ENCODE measurements around the gene GLP1R.
"Not testable (repeated sequence)": the region's sequence is repeated elsewhere in the genome, so short reads cannot be mapped to it uniquely, and the experiment has no call there.

The GLP1R gene

GRCh38 chr6:39136207-39136606, 87.6 kb downstream of the GLP1R start:
- not testable (repeated sequence) for H3K27ac ChIP-seq (ENCODE audit: low read depth, low read length); H3K4me1 ChIP-seq (ENCODE audit: control insufficient read depth, low read length); H4K20me1 ChIP-seq (ENCODE audit: control insufficient read depth, insufficient read depth, low read depth, low read length); H3K27me3 ChIP-seq (ENCODE audit: control insufficient read depth, low read length); H3K4me2 ChIP-seq (ENCODE audit: low read length); H3K36me3 ChIP-seq (ENCODE audit: control insufficient read depth, low read length); H3K79me2 ChIP-seq (ENCODE audit: control insufficient read depth, low read length); H3K4me3 ChIP-seq (ENCODE audit: low read length); H3F3A ChIP-seq (ENCODE audit: control insufficient read depth, insufficient read depth); H3K9me2 ChIP-seq (replicated peaks; ENCODE audit: control insufficient read depth, low read length); H3K9me3 ChIP-seq (ENCODE audit: control insufficient read depth, insufficient read depth, low read length)

DNA sequence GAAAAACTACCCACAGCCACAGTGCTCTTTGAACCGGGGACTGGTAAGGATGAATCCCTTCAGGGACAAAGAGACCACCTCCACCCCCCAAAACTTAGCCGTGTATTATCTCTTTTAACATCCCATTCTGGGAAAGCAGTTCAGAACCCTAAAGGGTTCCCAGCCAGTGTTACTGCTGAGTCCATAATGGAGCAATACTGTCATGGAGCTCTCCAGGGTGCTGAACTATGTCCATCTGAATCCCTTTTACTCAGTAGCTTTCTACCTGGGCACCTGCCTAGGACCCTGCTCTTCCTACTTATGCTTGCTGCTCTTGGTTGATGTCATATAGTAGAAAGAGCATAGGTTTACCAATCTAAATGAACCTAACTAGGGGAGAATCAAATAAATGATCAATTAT, 88.7 kb downstream of the GLP1R start:
- Histone ChIP-seq H3K9me2 (replicated peaks; ENCODE audit: control insufficient read depth, low read length) (no peaks in the 10 kb centered on the region), H3K36me3 (ENCODE audit: control insufficient read depth, low read length) (no peaks in the 10 kb centered on the region), H3K4me2 (ENCODE audit: low read length) (no peak overlapping the region), H3F3A (ENCODE audit: control insufficient read depth, insufficient read depth) (no peaks in the 10 kb centered on the region), H3K27ac (ENCODE audit: low read depth, low read length) (no peak overlapping the region), H3K79me2 (ENCODE audit: control insufficient read depth, low read length) (no peaks in the 10 kb centered on the region), H4K20me1 (ENCODE audit: control insufficient read depth, insufficient read depth, low read depth, low read length) (no peaks in the 10 kb centered on the region), H3K4me1 (ENCODE audit: control insufficient read depth, low read length) (no peaks in the 10 kb centered on the region), H3K9me3 (ENCODE audit: control insufficient read depth, insufficient read depth, low read length) (no peaks in the 10 kb centered on the region), H3K4me3 (ENCODE audit: low read length) (no peak overlapping the region), H3K27me3 (ENCODE audit: control insufficient read depth, low read length) (peaks cover 3% of the 10 kb centered on the region; the same call in 1 of the 2 replicates)
- TF ChIP-seq, protein P1, sequence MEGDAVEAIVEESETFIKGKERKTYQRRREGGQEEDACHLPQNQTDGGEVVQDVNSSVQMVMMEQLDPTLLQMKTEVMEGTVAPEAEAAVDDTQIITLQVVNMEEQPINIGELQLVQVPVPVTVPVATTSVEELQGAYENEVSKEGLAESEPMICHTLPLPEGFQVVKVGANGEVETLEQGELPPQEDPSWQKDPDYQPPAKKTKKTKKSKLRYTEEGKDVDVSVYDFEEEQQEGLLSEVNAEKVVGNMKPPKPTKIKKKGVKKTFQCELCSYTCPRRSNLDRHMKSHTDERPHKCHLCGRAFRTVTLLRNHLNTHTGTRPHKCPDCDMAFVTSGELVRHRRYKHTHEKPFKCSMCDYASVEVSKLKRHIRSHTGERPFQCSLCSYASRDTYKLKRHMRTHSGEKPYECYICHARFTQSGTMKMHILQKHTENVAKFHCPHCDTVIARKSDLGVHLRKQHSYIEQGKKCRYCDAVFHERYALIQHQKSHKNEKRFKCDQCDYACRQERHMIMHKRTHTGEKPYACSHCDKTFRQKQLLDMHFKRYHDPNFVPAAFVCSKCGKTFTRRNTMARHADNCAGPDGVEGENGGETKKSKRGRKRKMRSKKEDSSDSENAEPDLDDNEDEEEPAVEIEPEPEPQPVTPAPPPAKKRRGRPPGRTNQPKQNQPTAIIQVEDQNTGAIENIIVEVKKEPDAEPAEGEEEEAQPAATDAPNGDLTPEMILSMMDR (IDR thresholded peaks at IDR 0.05; ENCODE audit: low read depth, low read length, poor library complexity, severe bottlenecking) = no peak
- TF ChIP-seq EZH2phosphoT487 (IDR thresholded peaks at IDR 0.05; ENCODE audit: borderline replicate concordance, low read length) = no peak
